ENCODE measurements around the gene ZBTB20.

DNA sequence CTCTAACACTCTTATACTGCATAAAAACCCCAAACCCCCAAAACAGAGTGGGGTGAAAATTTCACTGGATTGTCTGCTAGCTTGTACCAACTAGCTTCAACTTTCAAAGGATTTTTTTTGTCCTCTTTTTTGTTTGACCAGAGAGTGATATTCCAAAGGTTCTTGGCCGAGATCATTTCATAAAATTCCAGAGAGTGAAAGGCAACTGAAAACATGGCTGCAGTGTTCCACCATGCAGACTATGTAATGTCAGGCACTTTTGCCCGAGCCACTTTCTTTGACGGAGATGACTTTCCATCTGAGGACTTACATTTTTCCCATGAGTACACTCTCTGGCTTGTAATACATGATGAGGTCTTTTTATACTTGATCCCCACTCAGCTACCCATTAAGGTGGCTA lies 745.7 kb downstream of the ZBTB20 start:
- TF ChIP-seq, protein P1, sequence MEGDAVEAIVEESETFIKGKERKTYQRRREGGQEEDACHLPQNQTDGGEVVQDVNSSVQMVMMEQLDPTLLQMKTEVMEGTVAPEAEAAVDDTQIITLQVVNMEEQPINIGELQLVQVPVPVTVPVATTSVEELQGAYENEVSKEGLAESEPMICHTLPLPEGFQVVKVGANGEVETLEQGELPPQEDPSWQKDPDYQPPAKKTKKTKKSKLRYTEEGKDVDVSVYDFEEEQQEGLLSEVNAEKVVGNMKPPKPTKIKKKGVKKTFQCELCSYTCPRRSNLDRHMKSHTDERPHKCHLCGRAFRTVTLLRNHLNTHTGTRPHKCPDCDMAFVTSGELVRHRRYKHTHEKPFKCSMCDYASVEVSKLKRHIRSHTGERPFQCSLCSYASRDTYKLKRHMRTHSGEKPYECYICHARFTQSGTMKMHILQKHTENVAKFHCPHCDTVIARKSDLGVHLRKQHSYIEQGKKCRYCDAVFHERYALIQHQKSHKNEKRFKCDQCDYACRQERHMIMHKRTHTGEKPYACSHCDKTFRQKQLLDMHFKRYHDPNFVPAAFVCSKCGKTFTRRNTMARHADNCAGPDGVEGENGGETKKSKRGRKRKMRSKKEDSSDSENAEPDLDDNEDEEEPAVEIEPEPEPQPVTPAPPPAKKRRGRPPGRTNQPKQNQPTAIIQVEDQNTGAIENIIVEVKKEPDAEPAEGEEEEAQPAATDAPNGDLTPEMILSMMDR (IDR thresholded peaks at IDR 0.05; ENCODE audit: borderline replicate concordance, extremely low read depth, low read length, poor library complexity, severe bottlenecking) = no peak
- no peak for TF ChIP-seq EZH2 (IDR thresholded peaks at IDR 0.05; ENCODE audit: borderline replicate concordance, low read depth, low read length, severe bottlenecking)

All from DND-41 (cell line).